Upper lobe of left lung (tissue), 4 donors: ENCODE measurements around the gene CAPN5.

Source experiments
- EP300 ChIP-seq, 4 donors: sonication (generic); formaldehyde crosslinking; IDR thresholded peaks; one replicate each; pipeline ENCODE4 v1.5.1; 2017; ENCODE audit warnings: antibody characterized with exemption in 4 of 4, control low read depth in 2 of 4
- POLR2A ChIP-seq, 4 donors: fragments of 450-650 bp; IDR thresholded peaks; one replicate each; pipeline ENCODE4 v1.5.1; 2016 to 2017; ENCODE audit warnings: antibody characterized with exemption in 4 of 4, mild to moderate bottlenecking in 2 of 4
- TF ChIP-seq, protein P1 (sequence below), 6 experiments: fragments of 450-650 bp in 4 of 6; fragments of 200-600 bp in 2 of 6; sonication (generic) in 2 of 6; IDR thresholded peaks; one replicate each; pipeline ENCODE4 v1.5.1; 2016 to 2019; ENCODE audit warnings: antibody characterized with exemption in 6 of 6

DNA sequence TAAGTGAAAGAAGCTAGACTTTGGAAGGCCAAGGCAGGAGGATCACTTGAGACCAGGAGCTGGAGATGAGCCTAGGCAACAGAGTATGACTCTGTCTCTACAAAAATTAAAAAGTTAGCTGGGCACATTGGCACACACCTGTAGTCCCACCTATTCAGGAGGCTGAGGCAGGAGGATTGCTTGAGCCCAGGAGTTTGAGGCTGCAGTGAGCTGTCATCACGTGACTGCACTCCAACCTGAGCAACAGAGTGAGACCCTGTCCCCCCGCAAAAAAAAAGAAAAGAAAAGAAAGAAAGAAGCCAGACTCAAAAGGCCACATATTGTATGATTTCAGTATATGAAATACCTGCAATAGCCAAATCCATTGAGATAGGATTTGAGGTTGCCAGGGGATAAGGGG is 7.9 kb upstream of the CAPN5 start:
- TF ChIP-seq, protein P1, sequence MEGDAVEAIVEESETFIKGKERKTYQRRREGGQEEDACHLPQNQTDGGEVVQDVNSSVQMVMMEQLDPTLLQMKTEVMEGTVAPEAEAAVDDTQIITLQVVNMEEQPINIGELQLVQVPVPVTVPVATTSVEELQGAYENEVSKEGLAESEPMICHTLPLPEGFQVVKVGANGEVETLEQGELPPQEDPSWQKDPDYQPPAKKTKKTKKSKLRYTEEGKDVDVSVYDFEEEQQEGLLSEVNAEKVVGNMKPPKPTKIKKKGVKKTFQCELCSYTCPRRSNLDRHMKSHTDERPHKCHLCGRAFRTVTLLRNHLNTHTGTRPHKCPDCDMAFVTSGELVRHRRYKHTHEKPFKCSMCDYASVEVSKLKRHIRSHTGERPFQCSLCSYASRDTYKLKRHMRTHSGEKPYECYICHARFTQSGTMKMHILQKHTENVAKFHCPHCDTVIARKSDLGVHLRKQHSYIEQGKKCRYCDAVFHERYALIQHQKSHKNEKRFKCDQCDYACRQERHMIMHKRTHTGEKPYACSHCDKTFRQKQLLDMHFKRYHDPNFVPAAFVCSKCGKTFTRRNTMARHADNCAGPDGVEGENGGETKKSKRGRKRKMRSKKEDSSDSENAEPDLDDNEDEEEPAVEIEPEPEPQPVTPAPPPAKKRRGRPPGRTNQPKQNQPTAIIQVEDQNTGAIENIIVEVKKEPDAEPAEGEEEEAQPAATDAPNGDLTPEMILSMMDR (IDR thresholded peaks at IDR 0.05): no peak
- TF ChIP-seq POLR2A (IDR thresholded peaks at IDR 0.05): no peak
- no peak for TF ChIP-seq EP300 (IDR thresholded peaks at IDR 0.05)
